ENCODE data around the gene FILIP1L. TPM values are rescaled to one million over a fixed set of nuclear protein-coding genes. Genes with fewer than 3 reads are reported as not detected.

Gene FILIP1L
- total RNA-seq, 1 experiment from 2014 or later = 0.07 TPM

- Mint-ChIP-seq H3K9me3 (no peaks in the 10 kb centered on the region), H3K36me3 (ENCODE audit: insufficient read depth in 1 of 3, low read depth in 3 of 3) (no peaks in the 10 kb centered on the region), H3K27me3 (ENCODE audit: low read depth) (no peaks in the 10 kb centered on the region), H3K27ac (no peak overlapping the region), H3K4me3 (no peak overlapping the region), H3K4me1 (peaks cover 8 to 16% of the 10 kb centered on the region in 2 experiments; a peak in 3 of 4 replicates)
- Histone ChIP-seq H4K20me1 (ENCODE audit: control insufficient read depth, insufficient read depth, insufficient read length) (no peaks in the 10 kb centered on the region), H4K8ac (replicated peaks; ENCODE audit: insufficient read length, low read depth, low read length) (no peak overlapping the region), H3K27me3 (ENCODE audit: insufficient read depth, low read length) (no peaks in the 10 kb centered on the region), H2AK5ac (ENCODE audit: insufficient read length, low read length) (no peak overlapping the region), H3K4me1 (ENCODE audit: insufficient read depth, low read length) (no peaks in the 10 kb centered on the region), H3K4ac (ENCODE audit: low read depth, low read length) (no peak overlapping the region), H4K91ac (ENCODE audit: insufficient read length, low read depth, low read length) (no peak overlapping the region), H3T11ph (ENCODE audit: low read length) (no peak overlapping the region), H2AFZ (ENCODE audit: low read length) (no peak overlapping the region), H3K14ac (ENCODE audit: insufficient read depth, low read length) (no peak overlapping the region), H3K18ac (ENCODE audit: insufficient read length, low read depth, low read length) (no peak overlapping the region), H3K9ac (ENCODE audit: extremely low read depth, insufficient read length, low read length) (no peak overlapping the region), H2BK120ac (ENCODE audit: low read depth, low read length, poor library complexity, severe bottlenecking) (no peak overlapping the region), H2BK15ac (ENCODE audit: low read depth, low read length) (no peak overlapping the region), H4K5ac (ENCODE audit: insufficient read length, low read depth, low read length) (no peak overlapping the region), H3K79me2 (ENCODE audit: insufficient read depth, low read length) (no peaks in the 10 kb centered on the region), H3K79me1 (ENCODE audit: insufficient read depth, low read depth, low read length, poor library complexity, severe bottlenecking) (no peaks in the 10 kb centered on the region), H3K23me2 (ENCODE audit: insufficient read length, low read depth, low read length, poor library complexity, severe bottlenecking) (no peaks in the 10 kb centered on the region), H2BK20ac (ENCODE audit: low read depth, low read length, poor library complexity, severe bottlenecking) (no peak overlapping the region), H3K27ac (ENCODE audit: insufficient read length, low read depth, low read length) (no peak overlapping the region), H3K9me3 (ENCODE audit: control insufficient read depth, low read depth, low read length) (no peaks in the 10 kb centered on the region), H2BK12ac (ENCODE audit: insufficient read length, low read depth, low read length) (no peak overlapping the region), H2BK5ac (ENCODE audit: insufficient read length, low read length) (no peak overlapping the region), H3K23ac (ENCODE audit: insufficient read length, low read depth, low read length) (no peak overlapping the region), H3K56ac (ENCODE audit: insufficient read length, low read depth, low read length) (no peak overlapping the region), H3K4me2 (ENCODE audit: insufficient read depth, insufficient read length, low read length) (no peak overlapping the region)
- no peak for TF ChIP-seq CTCF (conservative IDR thresholded peaks at IDR 0.05)
- DNase-seq = no peak
Measured at GRCh38 chr3:100106531-100107141, 7.7 kb downstream of the FILIP1L start.
